NOMO-1 treated with DMSO at 0.1 percent for 48 hours (cell line): Measurements from ENCODE around the gene RNF225.
"Not testable (repeated sequence)": the region's sequence is repeated elsewhere in the genome, so short reads cannot be mapped to it uniquely, and the experiment has no call there.

Source experiments
- DNase-seq: peaks from one replicate; lab custom pipeline; 2025; ENCODE audit not compliant: unreplicated experiment; lab: John Stamatoyannopoulos, UW

RNF225 gene

GRCh38 chr19:58361900-58362271 lies 33.6 kb upstream of the RNF225 start:
- peak; percentile 48 for DNase-seq

DNA sequence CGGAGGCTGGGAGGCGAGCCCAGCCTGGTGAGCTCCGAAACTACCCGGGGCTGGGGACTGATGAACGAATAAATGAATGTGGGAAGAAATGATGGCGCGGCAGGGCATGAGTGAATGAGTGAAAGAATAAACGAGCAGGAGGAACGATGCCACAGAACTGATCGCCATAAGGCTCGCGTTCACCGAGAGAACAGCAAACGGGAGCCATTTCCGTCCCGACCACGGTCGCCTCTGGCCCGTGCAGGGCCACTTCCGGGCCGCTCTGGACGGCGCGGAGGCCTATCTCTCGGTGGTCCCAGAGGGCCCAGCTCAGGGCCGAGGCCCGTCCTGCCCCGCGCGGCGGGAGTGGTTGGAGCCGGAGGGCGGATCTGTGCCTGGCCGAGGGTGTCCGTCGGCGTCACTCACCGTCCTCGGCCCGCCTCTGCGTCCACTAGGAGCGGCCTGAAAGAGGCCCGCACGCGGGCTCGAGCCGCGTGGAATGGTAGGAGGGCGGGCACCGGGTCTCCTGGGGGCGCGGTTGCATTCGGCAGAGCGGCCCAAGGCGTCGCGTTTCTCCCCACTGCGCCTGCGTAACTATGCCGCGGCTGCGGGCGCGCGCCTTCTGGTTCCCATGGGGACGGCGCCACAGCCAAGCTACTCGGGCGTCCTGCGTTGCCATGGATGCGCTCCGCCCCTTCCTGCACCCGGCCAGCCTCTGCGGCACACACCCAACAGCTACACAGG lies 33.0 kb upstream of the RNF225 start, which contains the start of gene ZNF497:
Gene ZNF497 (minus strand): TSS at position 480 of the 723 bp plus-strand sequence. CDS start 5,116 bp downstream, outside the sequence.
- DNase-seq: peak; percentile 94

DNA sequence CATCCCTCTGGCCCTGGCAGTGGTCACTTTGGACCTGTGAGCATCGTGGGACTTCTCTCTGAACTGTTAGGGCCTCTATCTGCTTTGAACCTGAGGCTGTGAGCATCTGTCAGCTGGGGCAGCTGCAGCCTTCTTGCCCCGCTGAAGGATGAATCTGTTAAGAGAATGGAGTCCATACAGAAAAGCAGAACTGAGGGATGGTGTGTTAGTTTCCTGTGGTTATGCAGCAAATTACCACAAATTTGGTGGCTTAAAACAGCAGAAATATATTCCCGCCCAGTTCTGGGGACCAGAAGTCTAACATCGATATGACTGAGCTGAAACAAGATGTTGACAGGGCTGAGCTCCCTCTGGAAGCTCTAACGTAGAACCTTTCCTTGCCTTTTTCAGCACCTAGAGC lies 31.3 kb upstream of the RNF225 start:
- peak; percentile 92 for DNase-seq

- no peak for DNase-seq
These were observed 28.6 kb upstream of the RNF225 start for GRCh38 chr19:58366585-58367430.

DNA sequence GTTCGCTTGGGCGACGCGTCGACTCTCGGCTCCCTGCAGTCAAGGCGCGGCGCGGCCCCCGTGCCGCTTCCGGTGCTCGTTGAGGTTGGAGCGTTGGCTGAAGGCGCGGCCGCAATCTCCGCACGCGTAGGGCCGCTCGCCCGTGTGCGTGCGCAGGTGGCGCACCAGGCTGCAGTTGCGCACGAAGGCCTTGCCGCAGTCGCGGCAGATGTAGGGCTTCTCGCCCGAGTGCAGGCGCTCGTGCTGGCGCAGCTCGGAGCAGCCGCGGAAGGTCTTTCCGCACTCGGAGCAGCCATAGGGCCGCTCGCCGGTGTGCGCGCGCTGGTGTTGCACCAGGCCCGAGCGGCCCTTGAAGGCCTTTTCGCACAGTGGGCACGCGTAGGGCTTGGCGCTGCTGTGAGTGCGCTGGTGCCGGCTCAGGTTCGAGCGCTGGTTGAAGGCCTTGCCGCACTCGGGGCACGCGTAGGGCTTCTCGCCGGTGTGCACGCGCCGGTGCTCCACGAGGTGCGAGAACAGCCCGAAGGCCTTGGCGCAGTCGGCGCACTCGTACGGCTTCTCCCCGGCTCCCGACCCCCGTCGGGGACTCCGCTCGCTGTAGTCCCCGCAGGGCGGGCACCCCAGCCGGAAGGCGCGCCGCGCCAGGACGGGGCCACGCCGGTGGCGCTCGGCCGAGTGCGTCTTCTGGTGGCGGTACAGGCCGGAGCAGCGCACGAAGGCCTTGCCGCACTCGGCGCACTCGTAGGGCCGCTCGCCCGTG lies 27.6 kb upstream of the RNF225 start:
- no peak for DNase-seq

- no peak for DNase-seq
These were observed 26.7 kb upstream of the RNF225 start for GRCh38 chr19:58368561-58369360.

GRCh38 chr19:58372311-58373133 lies 22.9 kb upstream of the RNF225 start:
- DNase-seq: no peak

DNA sequence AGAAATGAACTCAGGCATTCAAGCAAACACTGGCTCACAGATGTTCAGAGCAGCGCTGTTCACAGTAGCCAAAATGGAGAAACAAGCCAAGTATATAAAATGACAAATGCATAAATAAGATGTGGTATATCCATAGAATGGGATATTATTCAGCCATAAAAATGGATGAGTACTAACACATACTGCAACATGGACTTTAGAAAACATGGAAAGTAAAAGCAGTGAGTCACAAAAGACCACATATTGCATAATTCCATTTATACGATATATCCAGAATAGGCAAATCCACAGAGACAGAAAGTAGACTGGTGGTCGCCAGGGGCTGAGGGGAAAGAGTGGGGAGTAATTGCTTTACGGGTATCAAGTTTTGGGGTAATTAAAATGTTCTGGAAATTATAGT lies 21.3 kb upstream of the RNF225 start:
- peak; percentile 44 for DNase-seq

- not testable (repeated sequence) for DNase-seq
These were observed 18.7 kb upstream of the RNF225 start for GRCh38 chr19:58376724-58377123.

DNA sequence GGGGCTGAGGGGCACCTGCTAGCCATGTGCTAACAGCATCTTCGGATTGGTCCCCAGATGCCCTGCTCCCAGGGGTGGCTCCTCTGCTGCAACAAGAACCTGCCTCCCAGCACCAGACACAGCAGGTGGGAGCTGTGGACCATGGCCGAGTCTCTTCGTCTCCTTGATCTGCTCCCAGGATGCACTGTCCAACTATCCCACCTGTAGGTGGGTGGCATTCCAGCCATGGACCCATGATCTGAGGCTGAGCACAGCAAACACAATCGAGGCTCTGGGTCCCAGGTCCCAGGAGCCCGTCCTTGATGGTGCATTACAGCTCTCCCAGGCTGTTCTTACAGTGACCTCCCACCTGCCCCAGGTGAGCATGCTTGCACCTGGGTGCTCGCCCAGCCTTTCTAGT lies 16.2 kb upstream of the RNF225 start:
- DNase-seq: no peak

GRCh38 chr19:58380037-58380661 lies 15.3 kb upstream of the RNF225 start:
- no peak for DNase-seq

- peak; percentile 99 for DNase-seq
These were observed 14.6 kb upstream of the RNF225 start, which contains the start of gene ZNF837 for GRCh38 chr19:58380662-58381459. Gene ZNF837, minus strand, starts transcription at chr19:58381030. Its CDS starts 11,698 bp downstream, at chr19:58369332.

DNA sequence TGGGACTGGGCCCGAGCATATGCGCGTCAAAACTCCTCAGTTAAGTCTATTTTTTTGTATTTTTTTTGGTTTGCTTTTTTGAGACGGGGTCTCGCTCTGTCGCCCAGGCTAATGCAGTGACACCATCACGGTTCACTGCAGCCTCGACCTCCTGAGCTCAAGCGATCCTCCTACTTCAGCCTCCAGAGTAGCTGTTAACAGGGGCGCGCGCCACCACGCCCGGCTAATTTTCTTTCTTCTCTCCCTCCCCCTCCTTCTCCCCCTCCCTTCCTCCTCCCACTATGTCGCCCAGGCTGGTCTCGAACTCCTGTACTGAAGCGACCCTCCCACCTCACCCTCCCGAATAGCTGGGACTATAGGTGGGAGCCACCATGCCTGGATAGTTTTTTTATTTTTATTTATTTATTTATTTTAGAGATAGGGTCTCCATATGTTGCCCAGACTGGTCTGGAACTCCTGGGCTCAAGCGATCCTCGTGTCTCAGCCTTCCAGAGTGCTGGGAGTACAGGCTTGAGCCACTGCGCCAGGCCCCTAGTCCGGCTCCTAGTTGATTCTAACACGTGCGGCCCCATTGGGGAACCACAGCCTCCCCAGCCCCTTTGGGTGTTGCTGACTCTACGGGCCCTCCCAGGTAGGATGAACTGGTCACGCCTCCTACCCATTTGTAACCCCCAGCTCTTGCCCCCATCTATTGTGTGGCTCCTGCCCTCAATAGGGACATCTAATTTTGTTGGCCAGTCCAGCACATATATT lies 13.8 kb upstream of the RNF225 start:
- no peak for DNase-seq

- DNase-seq: no peak
These were observed 12.4 kb upstream of the RNF225 start for GRCh38 chr19:58382997-58383603.

GRCh38 chr19:58385313-58385890 lies 10.1 kb upstream of the RNF225 start:
- DNase-seq: no peak

- no peak for DNase-seq
These were observed 9.4 kb upstream of the RNF225 start for GRCh38 chr19:58385891-58386575.
